Measurements from ENCODE around the gene ECHDC3.
"Not testable (repeated sequence)": the region's sequence is repeated elsewhere in the genome, so short reads cannot be mapped to it uniquely, and the experiment has no call there.

ECHDC3 gene, protein sequence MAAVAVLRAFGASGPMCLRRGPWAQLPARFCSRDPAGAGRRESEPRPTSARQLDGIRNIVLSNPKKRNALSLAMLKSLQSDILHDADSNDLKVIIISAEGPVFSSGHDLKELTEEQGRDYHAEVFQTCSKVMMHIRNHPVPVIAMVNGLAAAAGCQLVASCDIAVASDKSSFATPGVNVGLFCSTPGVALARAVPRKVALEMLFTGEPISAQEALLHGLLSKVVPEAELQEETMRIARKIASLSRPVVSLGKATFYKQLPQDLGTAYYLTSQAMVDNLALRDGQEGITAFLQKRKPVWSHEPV

DNA sequence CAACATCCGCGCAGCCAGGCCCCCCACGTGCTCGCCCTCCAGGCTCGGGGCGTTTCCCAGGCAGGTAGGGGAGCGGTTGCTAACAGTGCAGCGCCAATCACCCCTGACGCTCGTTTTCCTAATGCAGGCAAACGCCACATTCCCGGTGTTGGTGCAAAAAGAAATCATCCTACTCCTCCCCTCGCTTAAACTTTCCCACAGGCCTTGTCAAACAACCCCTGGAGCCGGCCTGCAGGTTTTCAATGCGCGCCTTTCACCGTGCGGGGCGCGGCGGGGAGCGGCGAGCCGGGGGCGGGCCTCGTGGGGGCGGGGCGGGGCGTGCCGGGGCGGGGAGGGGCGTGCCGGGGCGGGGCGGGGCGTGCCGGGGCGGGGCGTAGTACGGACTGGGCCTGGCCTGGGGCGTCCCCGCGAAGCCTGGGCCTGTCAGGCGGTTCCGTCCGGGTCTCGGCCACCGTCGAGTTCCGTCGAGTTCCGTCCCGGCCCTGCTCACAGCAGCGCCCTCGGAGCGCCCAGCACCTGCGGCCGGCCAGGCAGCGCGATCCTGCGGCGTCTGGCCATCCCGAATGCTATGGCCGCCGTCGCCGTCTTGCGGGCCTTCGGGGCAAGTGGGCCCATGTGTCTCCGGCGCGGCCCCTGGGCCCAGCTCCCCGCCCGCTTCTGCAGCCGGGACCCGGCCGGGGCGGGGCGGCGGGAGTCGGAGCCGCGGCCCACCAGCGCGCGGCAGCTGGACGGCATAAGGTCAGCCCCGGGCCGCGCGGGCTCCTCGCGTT is at the start of gene ECHDC3:
Gene ECHDC3 (plus strand): TSS at position 374 of the 770 bp plus-strand sequence. CDS start 195 bp downstream, at position 569.
- peak; percentile 34 to 58 for DNase-seq (ENCODE audit: low read depth in 2 of 2)

GRCh38 chr10:11693376-11693775 is 48.8 kb upstream of the ECHDC3 start:
- DNase-seq (ENCODE audit: low read depth in 2 of 2) = no peak

GRCh38 chr10:11695779-11696178 is 46.4 kb upstream of the ECHDC3 start:
- no peak for DNase-seq (ENCODE audit: low read depth in 2 of 2)

DNA sequence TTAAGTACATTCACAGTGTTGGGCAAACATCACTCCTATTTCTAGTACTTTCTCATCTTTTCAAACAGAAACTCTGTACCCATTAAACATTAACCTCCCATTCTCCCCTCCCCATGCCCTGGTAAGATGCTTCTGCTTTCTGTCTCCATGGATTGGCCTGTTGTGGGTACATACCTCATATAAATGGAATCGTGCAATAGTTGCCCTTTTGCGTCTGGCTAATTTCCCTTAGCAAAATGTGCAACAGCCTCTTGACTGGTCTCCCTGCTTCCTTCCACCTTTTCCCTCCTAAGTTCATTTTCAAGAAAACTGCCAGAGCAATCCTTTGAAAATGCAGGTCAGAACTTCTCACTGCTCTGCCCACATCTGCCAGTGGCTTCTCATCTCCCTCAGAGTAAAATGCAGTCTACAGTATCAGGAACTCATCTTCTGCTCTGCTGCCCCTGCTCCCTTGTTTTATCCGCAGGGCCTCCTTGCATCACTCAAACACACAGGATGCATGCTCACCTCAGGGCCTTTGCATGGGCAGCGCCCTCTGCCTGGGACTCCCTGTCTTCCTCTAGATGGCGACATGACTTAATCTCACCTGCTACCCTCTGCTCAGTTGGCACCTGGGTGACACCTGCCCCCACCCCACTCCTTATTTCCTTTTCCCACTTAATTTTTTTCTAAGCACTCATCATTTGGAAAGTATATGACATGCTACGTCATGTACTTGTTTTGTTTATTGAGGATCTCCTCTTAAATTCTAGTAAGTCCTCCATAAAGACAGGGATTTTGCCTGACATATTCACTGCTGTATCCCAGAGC is 44.3 kb upstream of the ECHDC3 start:
- no peak for DNase-seq (ENCODE audit: low read depth in 2 of 2)

GRCh38 chr10:11698691-11699549 is 43.3 kb upstream of the ECHDC3 start:
- no peak for DNase-seq (ENCODE audit: low read depth in 2 of 2)

- DNase-seq (ENCODE audit: low read depth in 2 of 2) = no peak
These were observed 42.6 kb upstream of the ECHDC3 start for GRCh38 chr10:11699550-11700097.

DNA sequence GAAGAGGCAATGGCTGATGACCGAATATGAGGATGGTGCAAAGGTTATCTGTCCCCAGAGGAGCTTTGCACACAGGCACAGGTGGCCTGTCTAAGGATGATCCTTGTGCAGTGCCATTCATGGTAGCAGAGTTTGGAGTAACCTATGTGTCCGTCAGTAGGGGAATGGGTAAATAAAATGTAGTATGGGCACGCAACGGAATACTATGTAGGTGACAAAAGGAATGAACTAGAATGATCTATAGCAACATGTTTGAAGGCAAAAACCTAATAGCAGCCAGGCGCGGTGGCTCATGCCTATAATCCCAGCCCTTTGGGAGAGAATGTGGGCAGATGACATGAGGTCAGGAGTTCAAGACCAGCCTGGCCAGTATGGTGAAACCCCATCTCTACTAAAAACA is 41.6 kb upstream of the ECHDC3 start:
- no peak for DNase-seq (ENCODE audit: low read depth in 2 of 2)

DNA sequence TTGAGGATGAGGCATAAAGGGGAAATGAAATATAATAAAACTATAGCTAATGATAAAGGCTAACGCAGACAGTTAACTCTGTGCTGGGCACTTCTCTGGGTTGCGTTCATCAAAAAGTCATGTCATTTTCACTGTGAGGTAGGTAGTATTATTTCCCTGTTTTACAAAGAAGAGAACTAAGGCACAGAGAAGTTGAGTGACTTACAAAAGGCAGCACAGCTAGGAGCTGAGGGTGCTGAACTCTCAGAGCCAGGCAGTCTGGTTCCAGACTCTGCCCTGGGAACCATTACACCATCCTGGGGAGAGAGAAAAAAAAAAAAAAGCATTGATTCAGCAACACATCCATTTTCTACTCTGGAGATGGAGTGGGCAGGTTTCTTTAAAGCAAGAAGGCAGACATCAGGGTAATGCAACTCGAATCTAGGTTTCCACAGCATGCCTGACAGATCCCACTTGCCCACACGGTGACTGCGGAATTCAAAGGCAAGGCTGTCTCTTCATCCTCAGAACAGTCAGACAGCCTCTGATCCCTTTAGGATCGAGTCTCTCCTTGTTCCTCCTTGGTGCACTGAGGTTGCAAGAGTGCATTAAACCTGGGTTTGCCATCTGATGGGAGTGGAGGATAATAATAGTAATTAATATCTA is 40.6 kb upstream of the ECHDC3 start:
- no peak for DNase-seq (ENCODE audit: low read depth in 2 of 2)

DNA sequence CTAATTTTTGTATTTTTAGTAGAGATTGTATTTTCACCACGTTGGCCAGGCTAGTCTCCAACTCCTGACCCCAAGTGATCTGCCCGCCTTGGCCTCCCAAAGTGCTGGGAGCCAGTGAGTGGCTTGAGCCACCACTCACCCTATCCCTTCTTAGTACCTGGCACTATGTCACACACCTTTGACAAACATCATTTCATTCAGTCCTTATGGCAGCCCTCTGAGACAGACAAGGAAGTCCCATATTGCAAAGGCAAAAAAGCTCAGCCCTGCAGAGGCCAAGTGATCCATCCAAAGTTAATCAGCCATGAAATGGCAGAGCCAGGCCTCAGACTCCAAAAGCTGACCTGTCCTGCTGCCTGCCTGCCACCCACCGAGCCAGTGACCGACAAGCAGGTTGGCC is 39.9 kb upstream of the ECHDC3 start:
- no peak for DNase-seq (ENCODE audit: low read depth in 2 of 2)

GRCh38 chr10:11704092-11704491 is 38.1 kb upstream of the ECHDC3 start:
- no peak for DNase-seq (ENCODE audit: low read depth in 2 of 2)

DNA sequence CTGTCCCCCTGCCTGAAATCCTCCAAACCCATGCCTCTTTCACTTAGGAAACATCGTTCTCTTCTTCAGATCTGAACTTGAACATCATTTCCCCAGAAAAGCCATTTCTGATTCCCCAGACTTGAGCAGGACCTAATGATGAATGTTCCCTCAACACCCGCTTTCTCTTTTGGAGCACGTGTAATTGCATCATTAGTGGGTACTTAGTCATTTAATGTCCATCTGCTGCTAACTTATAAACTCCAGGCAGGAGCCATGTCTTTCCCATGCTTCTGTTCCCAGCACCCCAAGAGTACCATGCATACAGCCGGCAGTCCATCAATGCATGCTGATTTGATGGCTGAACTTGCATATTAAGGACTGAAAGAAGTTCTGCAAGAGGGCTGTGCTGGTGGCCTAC is 36.5 kb upstream of the ECHDC3 start:
- DNase-seq (ENCODE audit: low read depth in 2 of 2) = no peak

GRCh38 chr10:11706895-11707567 is 35.2 kb upstream of the ECHDC3 start:
- no peak for DNase-seq (ENCODE audit: low read depth in 2 of 2)

DNA sequence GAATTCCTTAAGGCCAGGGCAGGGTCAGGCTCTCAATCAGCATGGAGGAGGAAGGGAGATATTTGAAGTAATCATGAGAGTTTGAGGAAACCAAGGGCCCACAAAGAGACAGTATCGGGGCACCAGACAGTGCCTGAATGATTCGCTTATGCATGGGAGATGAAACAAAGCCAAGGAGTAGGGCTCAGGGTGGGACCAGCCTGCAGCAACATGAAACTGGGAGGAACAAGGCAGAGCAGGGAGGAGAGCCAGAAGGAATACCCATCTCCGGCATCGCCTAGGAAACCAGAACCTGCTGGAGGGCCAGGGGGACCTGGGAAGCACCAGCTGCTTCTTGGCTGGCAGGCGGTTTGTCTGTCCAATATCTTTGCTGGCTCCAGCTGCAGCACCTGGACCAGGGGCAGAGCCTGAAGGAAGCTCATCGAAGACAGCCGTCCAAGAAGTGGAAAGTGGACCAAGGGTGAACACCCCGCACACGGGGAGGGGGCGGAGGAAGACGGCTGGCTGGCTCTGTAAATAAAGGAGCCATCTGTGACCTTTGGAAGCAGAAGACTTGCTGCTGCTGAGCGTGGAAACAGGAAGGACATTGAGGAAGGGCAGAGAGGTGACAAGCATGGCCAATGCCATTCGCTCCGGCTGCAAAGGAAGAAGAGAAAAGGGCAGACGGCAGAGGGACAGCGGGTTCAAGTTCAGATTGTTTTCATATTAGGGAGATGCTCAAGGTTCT is 34.4 kb upstream of the ECHDC3 start:
- DNase-seq (ENCODE audit: low read depth in 2 of 2) = no peak

GRCh38 chr10:11708801-11709200 is 33.4 kb upstream of the ECHDC3 start:
- not testable (repeated sequence) for DNase-seq (ENCODE audit: low read depth in 2 of 2)

DNA sequence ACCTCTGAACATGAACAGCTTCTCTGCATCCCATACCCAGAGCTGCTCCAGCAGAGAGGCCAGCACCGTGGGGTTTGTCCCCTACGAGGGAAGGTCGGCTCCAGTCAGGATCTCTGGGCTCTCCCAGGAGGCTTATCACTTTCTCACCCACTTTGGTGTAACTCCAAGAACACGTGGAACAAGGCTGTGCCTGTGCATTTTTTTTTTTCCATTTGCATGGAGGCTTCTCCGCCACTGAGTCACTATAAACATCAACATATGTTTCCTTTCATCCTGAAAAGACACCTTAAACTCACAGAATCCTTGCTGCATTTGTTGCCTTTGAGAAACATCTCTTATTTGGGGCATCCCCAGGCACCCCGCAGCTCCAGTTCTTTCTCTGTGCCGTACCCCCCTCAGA is 29.4 kb upstream of the ECHDC3 start:
- no peak for DNase-seq (ENCODE audit: low read depth in 2 of 2)

DNA sequence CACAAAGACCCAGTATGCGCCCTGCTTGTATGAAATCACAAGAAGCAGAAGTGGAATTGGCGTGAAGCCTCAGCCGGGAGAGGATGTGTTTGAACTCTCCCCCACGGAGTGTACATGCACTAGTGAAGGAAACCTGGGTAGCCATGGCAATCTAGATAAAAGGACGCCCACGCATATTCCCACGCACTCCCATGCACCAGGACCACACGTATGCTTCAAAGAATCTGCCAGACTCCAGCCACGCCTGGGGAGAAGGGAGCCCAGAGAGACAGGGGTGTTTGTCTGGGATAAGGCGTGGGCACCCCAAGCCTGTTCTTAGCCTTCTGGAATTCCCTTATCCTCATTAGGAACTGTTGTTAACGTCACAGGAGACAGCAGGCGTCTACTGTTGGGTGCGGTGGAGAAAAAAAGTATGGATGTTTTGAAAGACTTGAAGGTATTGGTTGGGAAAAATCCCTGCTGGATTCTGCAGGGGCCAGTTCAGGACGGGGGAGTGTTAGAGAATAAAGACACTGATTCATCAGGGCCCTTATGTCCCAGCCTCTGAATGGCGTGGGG is 28.9 kb upstream of the ECHDC3 start:
- no peak for DNase-seq (ENCODE audit: low read depth in 2 of 2)

- no peak for DNase-seq (ENCODE audit: low read depth in 2 of 2)
These were observed 28.2 kb upstream of the ECHDC3 start for GRCh38 chr10:11713963-11714362.

GRCh38 chr10:11714750-11715365 is 27.3 kb upstream of the ECHDC3 start:
- no peak for DNase-seq (ENCODE audit: low read depth in 2 of 2)
